IMR-90 (cell line): ENCODE data around the gene NR6A1. TPM values are rescaled to one million over a fixed set of nuclear protein-coding genes. Genes with fewer than 3 reads are reported as not detected.

Source experiments
- ATAC-seq: fragments of 200-7000 bp; cut with Tn5 transposase; 2 replicates; pipeline ENCODE4 v1.9.1; 2020; ENCODE audit warnings: low read depth, mild to moderate bottlenecking, moderate library complexity
- BruUV-seq: library from RNA; stranded (reverse); fragments of 400-500 nt; replicated peaks from 2 replicates; lab custom pipeline; 2021; lab: Mats Ljungman, UMichigan
- CTCF ChIA-PET: fragments of 300-600 bp; formaldehyde crosslinking; extraction: SDS; loops from one replicate; lab custom pipeline; 2021; ENCODE audit warnings: antibody characterized with exemption; lab: Yijun Ruan, JAX
- POLR2A ChIA-PET: fragments of 300-600 bp; sonication (Branson Sonifier 250); formaldehyde crosslinking; loops from one replicate; lab custom pipeline; 2022; ENCODE audit warnings: antibody characterized with exemption; ENCODE audit not compliant: unreplicated experiment; lab: Charles Lee
- DNase-seq: peaks from one replicate; pipeline ENCODE4 v3.0.0; 2013
- H2AFZ ChIP-seq: replicated peaks from 2 replicates; pipeline ENCODE3; 2013; ENCODE audit warnings: low read length, mild to moderate bottlenecking; ENCODE audit not compliant: poor library complexity
- H2AK5ac ChIP-seq: 2 replicates; pipeline ENCODE4 v1.6.1; 2013; ENCODE audit warnings: low read depth, low read length, inconsistent platforms
- H2AK9ac ChIP-seq: replicated peaks from 2 replicates; pipeline ENCODE3; 2013; ENCODE audit warnings: mild to moderate bottlenecking, low read depth, low read length, moderate library complexity; ENCODE audit not compliant: poor library complexity
- H2BK120ac ChIP-seq: 2 replicates; pipeline ENCODE4 v1.6.1; 2013; ENCODE audit warnings: low read depth, low read length, inconsistent platforms
- H2BK15ac ChIP-seq: 3 replicates; pipeline ENCODE4 v1.6.1; 2013; ENCODE audit warnings: low read depth, low read length, inconsistent platforms
- H2BK20ac ChIP-seq: 2 replicates; pipeline ENCODE4 v1.6.1; 2013; ENCODE audit warnings: low read depth, mild to moderate bottlenecking, inconsistent platforms, low read length, moderate library complexity
- H2BK5ac ChIP-seq: 2 replicates; pipeline ENCODE4 v1.6.1; 2013; ENCODE audit warnings: mild to moderate bottlenecking, low read depth, low read length, inconsistent platforms; ENCODE audit not compliant: poor library complexity, severe bottlenecking
- H3K14ac ChIP-seq: replicated peaks from 2 replicates; pipeline ENCODE4 v1.6.1; 2013; ENCODE audit warnings: low read depth, low read length, inconsistent platforms
- H3K18ac ChIP-seq: 2 replicates; pipeline ENCODE4 v1.6.1; 2013; ENCODE audit warnings: low read depth, low read length, control low read depth
- H3K23ac ChIP-seq: 2 replicates; pipeline ENCODE4 v1.6.1; 2013; ENCODE audit warnings: low read depth, low read length, inconsistent platforms
- H3K27ac ChIP-seq: 2 replicates; pipeline ENCODE4 v1.5.1; 2013; ENCODE audit warnings: mild to moderate bottlenecking, control low read depth, low read length; ENCODE audit not compliant: insufficient read depth
- H3K27me3 ChIP-seq: 2 replicates; pipeline ENCODE4 v1.6.1; 2013; ENCODE audit warnings: low read length; ENCODE audit not compliant: control insufficient read depth, insufficient read depth
- H3K36me3 ChIP-seq: 2 replicates; pipeline ENCODE4 v1.6.1; 2013; ENCODE audit warnings: low read length, mixed read lengths; ENCODE audit not compliant: control insufficient read depth, insufficient read depth
- H3K4ac ChIP-seq: 2 replicates; pipeline ENCODE4 v1.6.1; 2013; ENCODE audit warnings: low read depth, low read length, inconsistent platforms
- H3K4me1 ChIP-seq: 2 replicates; pipeline ENCODE4 v1.6.1; 2013; ENCODE audit warnings: low read length, mixed read lengths; ENCODE audit not compliant: control insufficient read depth, insufficient read depth
- H3K4me2 ChIP-seq: 2 replicates; pipeline ENCODE4 v1.6.1; 2013; ENCODE audit warnings: low read depth, mild to moderate bottlenecking, control low read depth, low read length, moderate library complexity
- H3K4me3 ChIP-seq: 2 replicates; pipeline ENCODE4 v1.5.1; 2013; ENCODE audit warnings: low read depth, mild to moderate bottlenecking, control low read depth, low read length, moderate library complexity; ENCODE audit not compliant: insufficient read depth
- H3K56ac ChIP-seq: 2 replicates; pipeline ENCODE4 v1.6.1; 2013; ENCODE audit warnings: low read length, inconsistent platforms; ENCODE audit not compliant: insufficient read depth; ENCODE audit errors: extremely low read depth
- H3K79me1 ChIP-seq, 2 experiments: 2 replicates each; pipeline ENCODE4 v1.6.1; 2013; ENCODE audit warnings: low read length in 2 of 2, inconsistent platforms in 1 of 2, low read depth in 1 of 2
- H3K9ac ChIP-seq: 2 replicates; pipeline ENCODE4 v1.6.1; 2013; ENCODE audit warnings: low read depth, low read length, control low read depth
- H3K9me1 ChIP-seq: 2 replicates; pipeline ENCODE4 v1.6.1; 2013; ENCODE audit warnings: low read length, inconsistent platforms; ENCODE audit not compliant: insufficient read depth
- H3K9me3 ChIP-seq: 2 replicates; pipeline ENCODE4 v1.6.1; 2013; ENCODE audit warnings: low read length; ENCODE audit not compliant: control insufficient read depth, insufficient read depth
- H4K20me1 ChIP-seq: 2 replicates; pipeline ENCODE4 v1.6.1; 2013; ENCODE audit warnings: low read length, inconsistent platforms; ENCODE audit not compliant: insufficient read depth
- H4K5ac ChIP-seq: 2 replicates; pipeline ENCODE4 v1.6.1; 2013; ENCODE audit warnings: mild to moderate bottlenecking, low read depth, low read length, control low read depth
- H4K8ac ChIP-seq, 2 experiments: 2 replicates each; pipeline ENCODE4 v1.6.1; 2013; ENCODE audit warnings: low read depth in 2 of 2, low read length in 2 of 2, control low read depth in 1 of 2, inconsistent platforms in 1 of 2
- H4K91ac ChIP-seq: 2 replicates; pipeline ENCODE4 v1.6.1; 2013; ENCODE audit warnings: low read depth, low read length, inconsistent platforms; ENCODE audit not compliant: insufficient read depth
- BHLHE40 ChIP-seq: fragments of 150-350 bp; IDR thresholded peaks from 2 replicates; pipeline ENCODE4 v1.6.1; 2016; ENCODE audit warnings: mild to moderate bottlenecking, low read depth, low read length
- CEBPB ChIP-seq: IDR thresholded peaks from 2 replicates; pipeline ENCODE4 v1.6.1; 2012; ENCODE audit warnings: low read depth, low read length, improper control_type of control experiment
- CHD1 ChIP-seq: IDR thresholded peaks from 2 replicates; pipeline ENCODE4 v1.6.1; 2012; ENCODE audit warnings: low read depth, low read length, improper control_type of control experiment
- FOS ChIP-seq: fragments of 150-350 bp; IDR thresholded peaks from 2 replicates; pipeline ENCODE4 v1.6.1; 2016; ENCODE audit warnings: low read depth, low read length
- MAFK ChIP-seq: IDR thresholded peaks from 2 replicates; pipeline ENCODE4 v1.6.1; 2012; ENCODE audit warnings: low read depth, low read length, improper control_type of control experiment
- MAZ ChIP-seq: IDR thresholded peaks from 2 replicates; pipeline ENCODE4 v1.6.1; 2012; ENCODE audit warnings: low read depth, mild to moderate bottlenecking, low read length, improper control_type of control experiment, moderate library complexity, borderline replicate concordance
- MXI1 ChIP-seq: IDR thresholded peaks from 2 replicates; pipeline ENCODE4 v1.6.1; 2012; ENCODE audit warnings: low read depth, mild to moderate bottlenecking, low read length, moderate library complexity, borderline replicate concordance
- NFE2L2 ChIP-seq: fragments of 150-350 bp; IDR thresholded peaks from 2 replicates; pipeline ENCODE4 v1.6.1; 2016; ENCODE audit warnings: low read depth, mild to moderate bottlenecking, low read length
- POLR2A ChIP-seq: IDR thresholded peaks from 2 replicates; pipeline ENCODE4 v1.6.1; 2012; ENCODE audit warnings: mild to moderate bottlenecking, low read depth, low read length
- RAD21 ChIP-seq: IDR thresholded peaks from 2 replicates; pipeline ENCODE4 v1.6.1; 2012; ENCODE audit warnings: low read length, improper control_type of control experiment
- RCOR1 ChIP-seq: IDR thresholded peaks from 2 replicates; pipeline ENCODE4 v1.6.1; 2012; ENCODE audit warnings: mild to moderate bottlenecking, low read length, improper control_type of control experiment; ENCODE audit not compliant: insufficient replicate concordance
- RFX5 ChIP-seq: IDR thresholded peaks from 2 replicates; pipeline ENCODE4 v1.8.0; 2012; ENCODE audit warnings: low read depth, mild to moderate bottlenecking, low read length, moderate library complexity
- SMC3 ChIP-seq: fragments of 150-350 bp; IDR thresholded peaks from 2 replicates; pipeline ENCODE4 v1.6.1; 2016; ENCODE audit warnings: low read depth, mild to moderate bottlenecking, antibody characterized with exemption, low read length, moderate library complexity
- WGBS, 2 experiments: methylation state at CpG; one replicate each; pipeline versions ENCODE4 v1.1.5 to v1.1.7; 2013; ENCODE audit warnings: missing lambda C conversion rate in 2 of 2; ENCODE audit not compliant: insufficient read length in 1 of 2; ENCODE audit errors: extremely low coverage in 2 of 2; 5-methylcytosine and 5-hydroxymethylcytosine counted together
- dilution Hi-C: fragments of 300-500 bp; cut with HindIII; formaldehyde crosslinking; loops from one replicate; pipeline ENCODE4 v1.14.3; 2018; ENCODE audit warnings: low sequenced_read_pairs; ENCODE audit not compliant: unreplicated experiment
- in situ Hi-C: fragments of 300-500 bp; cut with MboI; formaldehyde crosslinking; loops from 3 replicates; pipeline ENCODE4 v1.14.3; 2019; ENCODE audit warnings: low sequenced_read_pairs, inconsistent platforms, mixed read lengths
- intact Hi-C: fragments of 100-400 bp; cut with micrococcal nuclease; formaldehyde crosslinking; loops from 2 replicates; pipeline ENCODE4 v1.10.0; 2022
- polyA plus RNA-seq, 3 experiments: library from polyadenylated mRNA; depleted of rRNA; stranded (reverse); fragments of >200 nt; gene quantifications; 2 replicates each; pipeline ENCODE4 v1.2.3, GENCODE V29; 2012; ENCODE audit warnings: low replicate concordance in 1 of 3
- total RNA-seq: library from RNA; depleted of rRNA; stranded (reverse); fragments of >200 nt; gene quantifications from 2 replicates; pipeline ENCODE4 v1.2.3, GENCODE V29; 2012
- TF ChIP-seq, protein P1 (sequence below): fragments of 150-350 bp; IDR thresholded peaks from 2 replicates; pipeline ENCODE4 v1.6.1; 2017; ENCODE audit warnings: mild to moderate bottlenecking, antibody characterized with exemption, low read length, low read depth
- TF ChIP-seq, protein P2 (sequence below): conservative IDR thresholded peaks from 2 replicates; pipeline ENCODE4 v1.5.1; 2012; ENCODE audit warnings: mild to moderate bottlenecking, low read depth, low read length, improper control_type of control experiment

Gene NR6A1
- total and polyA plus RNA-seq, 2 of the 4 experiments (the other 2 are of a cell fraction), result 0.14 to 0.36 TPM

DNA sequence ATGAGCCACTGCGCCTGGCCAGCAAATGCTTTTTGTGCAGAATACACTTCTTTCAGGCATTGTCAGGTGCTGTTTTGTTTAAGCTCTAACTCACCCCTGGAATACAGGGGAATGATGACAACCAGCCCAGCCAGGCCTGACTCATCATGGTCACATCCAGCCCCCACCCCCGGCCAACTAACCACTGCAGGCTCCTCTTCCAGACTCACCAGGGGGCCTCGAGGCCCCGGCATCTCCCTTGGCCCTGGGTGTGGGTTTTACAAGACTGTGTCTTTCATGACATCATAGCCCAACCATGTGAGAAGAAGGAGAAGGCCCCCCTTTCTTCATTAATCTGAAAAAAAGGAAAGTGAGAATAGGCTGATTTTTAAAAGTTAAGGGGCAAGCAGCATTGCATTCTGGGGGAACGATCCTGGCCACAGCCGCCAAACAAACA is 41.3 kb upstream of the NR6A1 start:
- Histone ChIP-seq H2AK9ac (peak overlapping the region; percentile 70), H3K4me1 (peaks cover 23% of the 10 kb centered on the region), H3K4me2 (no peak overlapping the region), H4K8ac (peak overlapping the region in 1 of 2 experiments; percentile 90; a peak in 2 of 4 replicates), H3K36me3 (peaks cover 12% of the 10 kb centered on the region; the same call in 1 of the 2 replicates), H4K91ac (peak overlapping the region; percentile 57), H3K56ac (peak overlapping the region; percentile 24; the same call in 1 of the 2 replicates), H2AFZ (peak overlapping the region; percentile 38), H3K79me1 (peaks cover 0 to 10% of the 10 kb centered on the region in 2 experiments; a peak in 2 of 4 replicates), H2BK5ac (peak overlapping the region; percentile 23), H3K9me3 (no peaks in the 10 kb centered on the region), H2BK15ac (peak overlapping the region; percentile 53; the same call in 1 of the 3 replicates), H3K4ac (peak overlapping the region; percentile 78), H4K20me1 (no peaks in the 10 kb centered on the region), H3K9me1 (peaks cover 20% of the 10 kb centered on the region), H3K27ac (peak overlapping the region; percentile 47), H2AK5ac (peak overlapping the region; percentile 52; the same call in 1 of the 2 replicates), H3K9ac (no peak overlapping the region), H3K27me3 (no peaks in the 10 kb centered on the region), H2BK20ac (peak overlapping the region; percentile 74), H4K5ac (peak overlapping the region; percentile 29; the same call in 1 of the 2 replicates), H3K14ac (peak overlapping the region; percentile 59), H3K18ac (no peak overlapping the region), H2BK120ac (peak overlapping the region; percentile 86), H3K4me3 (no peak overlapping the region), H3K23ac (peak overlapping the region; percentile 79)
- ATAC-seq (peak; percentile 91), DNase-seq (peak; percentile 99)
- no CpG with 5 or more reads among the region's 6 CpGs for WGBS, 2 experiments
- in situ Hi-C loops (no loop called here), dilution Hi-C loops (no loop called here), intact Hi-C loops (loop anchor here (1.0 to 2.0 kb wide), 2 partner anchors 38 to 40 kb away; partner anchors contain the start of gene WDR38)
- POLR2A ChIA-PET, result no interaction called here
- BruUV-seq, result TSS peak; percentile 41
- CTCF ChIA-PET, result interaction anchor here (0.6 to 0.7 kb wide), 2 partner anchors 14 kb away, joined by 3 to 4 read pairs; no protein-coding TSS in a partner anchor
- TF ChIP-seq BHLHE40, result peak; percentile 17; the same call in 1 of the 2 replicates
- peak; percentile 41; the same call in 1 of the 2 replicates for TF ChIP-seq RAD21
- TF ChIP-seq FOS, result peak; percentile 92
- TF ChIP-seq MAZ, result peak; percentile 97
- TF ChIP-seq NFE2L2, result no peak
- TF ChIP-seq, protein P1, sequence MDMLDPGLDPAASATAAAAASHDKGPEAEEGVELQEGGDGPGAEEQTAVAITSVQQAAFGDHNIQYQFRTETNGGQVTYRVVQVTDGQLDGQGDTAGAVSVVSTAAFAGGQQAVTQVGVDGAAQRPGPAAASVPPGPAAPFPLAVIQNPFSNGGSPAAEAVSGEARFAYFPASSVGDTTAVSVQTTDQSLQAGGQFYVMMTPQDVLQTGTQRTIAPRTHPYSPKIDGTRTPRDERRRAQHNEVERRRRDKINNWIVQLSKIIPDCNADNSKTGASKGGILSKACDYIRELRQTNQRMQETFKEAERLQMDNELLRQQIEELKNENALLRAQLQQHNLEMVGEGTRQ, result peak; percentile 17; the same call in 1 of the 2 replicates
- TF ChIP-seq RFX5, result no peak
- TF ChIP-seq CHD1, result no peak
- peak; percentile 35 for TF ChIP-seq RCOR1
- TF ChIP-seq MXI1, result no peak
- no peak for TF ChIP-seq SMC3
- no peak for TF ChIP-seq POLR2A
- TF ChIP-seq, protein P2, sequence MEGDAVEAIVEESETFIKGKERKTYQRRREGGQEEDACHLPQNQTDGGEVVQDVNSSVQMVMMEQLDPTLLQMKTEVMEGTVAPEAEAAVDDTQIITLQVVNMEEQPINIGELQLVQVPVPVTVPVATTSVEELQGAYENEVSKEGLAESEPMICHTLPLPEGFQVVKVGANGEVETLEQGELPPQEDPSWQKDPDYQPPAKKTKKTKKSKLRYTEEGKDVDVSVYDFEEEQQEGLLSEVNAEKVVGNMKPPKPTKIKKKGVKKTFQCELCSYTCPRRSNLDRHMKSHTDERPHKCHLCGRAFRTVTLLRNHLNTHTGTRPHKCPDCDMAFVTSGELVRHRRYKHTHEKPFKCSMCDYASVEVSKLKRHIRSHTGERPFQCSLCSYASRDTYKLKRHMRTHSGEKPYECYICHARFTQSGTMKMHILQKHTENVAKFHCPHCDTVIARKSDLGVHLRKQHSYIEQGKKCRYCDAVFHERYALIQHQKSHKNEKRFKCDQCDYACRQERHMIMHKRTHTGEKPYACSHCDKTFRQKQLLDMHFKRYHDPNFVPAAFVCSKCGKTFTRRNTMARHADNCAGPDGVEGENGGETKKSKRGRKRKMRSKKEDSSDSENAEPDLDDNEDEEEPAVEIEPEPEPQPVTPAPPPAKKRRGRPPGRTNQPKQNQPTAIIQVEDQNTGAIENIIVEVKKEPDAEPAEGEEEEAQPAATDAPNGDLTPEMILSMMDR, result peak; percentile 31
- peak; percentile 16; the same call in 1 of the 2 replicates for TF ChIP-seq MAFK
- no peak for TF ChIP-seq CEBPB
